Measurements from ENCODE around the gene MTUS2.

DNA sequence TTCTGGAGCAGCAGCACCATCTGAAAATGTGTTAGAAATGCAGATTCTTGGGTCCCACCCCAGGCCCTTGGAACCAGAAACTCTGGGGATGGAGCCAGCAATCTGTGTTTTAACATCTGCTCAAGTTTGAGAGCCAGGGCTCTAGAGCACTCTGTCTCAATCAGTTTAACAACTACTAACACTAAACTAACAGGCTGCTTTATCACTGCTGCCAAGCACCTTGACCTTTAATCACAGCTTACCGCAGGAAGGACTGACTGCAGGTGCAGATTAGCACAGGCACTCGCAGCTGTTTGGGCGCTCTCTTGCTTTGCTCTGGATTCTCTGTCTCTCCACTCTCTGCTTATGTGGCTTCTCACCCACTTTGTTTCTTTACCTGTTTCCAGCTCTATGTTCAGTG, 163.5 kb downstream of the MTUS2 start:
- TF ChIP-seq, protein P1, sequence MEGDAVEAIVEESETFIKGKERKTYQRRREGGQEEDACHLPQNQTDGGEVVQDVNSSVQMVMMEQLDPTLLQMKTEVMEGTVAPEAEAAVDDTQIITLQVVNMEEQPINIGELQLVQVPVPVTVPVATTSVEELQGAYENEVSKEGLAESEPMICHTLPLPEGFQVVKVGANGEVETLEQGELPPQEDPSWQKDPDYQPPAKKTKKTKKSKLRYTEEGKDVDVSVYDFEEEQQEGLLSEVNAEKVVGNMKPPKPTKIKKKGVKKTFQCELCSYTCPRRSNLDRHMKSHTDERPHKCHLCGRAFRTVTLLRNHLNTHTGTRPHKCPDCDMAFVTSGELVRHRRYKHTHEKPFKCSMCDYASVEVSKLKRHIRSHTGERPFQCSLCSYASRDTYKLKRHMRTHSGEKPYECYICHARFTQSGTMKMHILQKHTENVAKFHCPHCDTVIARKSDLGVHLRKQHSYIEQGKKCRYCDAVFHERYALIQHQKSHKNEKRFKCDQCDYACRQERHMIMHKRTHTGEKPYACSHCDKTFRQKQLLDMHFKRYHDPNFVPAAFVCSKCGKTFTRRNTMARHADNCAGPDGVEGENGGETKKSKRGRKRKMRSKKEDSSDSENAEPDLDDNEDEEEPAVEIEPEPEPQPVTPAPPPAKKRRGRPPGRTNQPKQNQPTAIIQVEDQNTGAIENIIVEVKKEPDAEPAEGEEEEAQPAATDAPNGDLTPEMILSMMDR (IDR thresholded peaks at IDR 0.05): no peak
- no peak for TF ChIP-seq POLR2A (IDR thresholded peaks at IDR 0.05)

Data from stomach (tissue), 4 donors.